SK-N-SH treated with all-trans-retinoic acid at 6 μM for 48 hours (cell line): ENCODE measurements around the gene AFM.

Experiments
- ATAC-seq: fragments of 200-7000 bp; cut with Tn5 transposase; 3 replicates; pipeline ENCODE4 v1.9.1; 2020; ENCODE audit warnings: mild to moderate bottlenecking, moderate library complexity
- ARNTL ChIP-seq: fragments of 450-650 bp; formaldehyde crosslinking; IDR thresholded peaks from 2 replicates; pipeline ENCODE4 v1.5.0; 2020; ENCODE audit warnings: low read depth, mild to moderate bottlenecking, moderate library complexity, borderline replicate concordance
- BACH2 ChIP-seq: fragments of 250-450 bp; sonication (Bioruptor Pico); IDR thresholded peaks from 2 replicates; pipeline ENCODE4 v1.9.0; 2021; ENCODE audit warnings: mild to moderate bottlenecking, borderline replicate concordance
- CREB5 ChIP-seq: fragments of 250-450 bp; sonication (Bioruptor Pico); IDR thresholded peaks from 2 replicates; pipeline ENCODE4 v1.5.1; 2020; ENCODE audit warnings: low read depth, mild to moderate bottlenecking, moderate library complexity
- CSDC2 ChIP-seq: fragments of 250-450 bp; sonication (Bioruptor Pico); IDR thresholded peaks from 2 replicates; pipeline ENCODE4 v1.5.0; 2020; ENCODE audit warnings: mild to moderate bottlenecking, moderate library complexity
- ESRRG ChIP-seq: fragments of 250-450 bp; sonication (Bioruptor Pico); IDR thresholded peaks from 2 replicates; pipeline ENCODE4 v1.6.1; 2021; ENCODE audit warnings: mild to moderate bottlenecking
- GLIS3 ChIP-seq: fragments of 250-450 bp; sonication (Bioruptor Pico); IDR thresholded peaks from 2 replicates; pipeline ENCODE4 v1.5.0; 2020; ENCODE audit warnings: mild to moderate bottlenecking, moderate library complexity
- ISL1 ChIP-seq: fragments of 250-450 bp; sonication (Bioruptor Pico); IDR thresholded peaks from 2 replicates; pipeline ENCODE4 v2.1.2; 2022; ENCODE audit warnings: mild to moderate bottlenecking, moderate library complexity
- OSR1 ChIP-seq: fragments of 250-450 bp; sonication (Bioruptor Pico); IDR thresholded peaks from 2 replicates; pipeline ENCODE4 v1.8.0; 2022; ENCODE audit warnings: moderate library complexity, mild to moderate bottlenecking, inconsistent platforms
- PPARA ChIP-seq: fragments of 250-450 bp; sonication (Bioruptor Pico); IDR thresholded peaks from 2 replicates; pipeline ENCODE4 v1.5.0; 2020; ENCODE audit warnings: mild to moderate bottlenecking, borderline replicate concordance
- RARB ChIP-seq: fragments of 250-450 bp; sonication (Bioruptor Pico); IDR thresholded peaks from 2 replicates; pipeline ENCODE4 v1.8.0; 2021; ENCODE audit warnings: mild to moderate bottlenecking, moderate library complexity
- SNAI2 ChIP-seq: fragments of 250-450 bp; sonication (Bioruptor Pico); IDR thresholded peaks from 2 replicates; pipeline ENCODE4 v1.5.0; 2020; ENCODE audit warnings: mild to moderate bottlenecking, moderate library complexity
- TCF4 ChIP-seq: fragments of 250-450 bp; sonication (Bioruptor Pico); IDR thresholded peaks from 2 replicates; pipeline ENCODE4 v1.8.0; 2021; ENCODE audit warnings: mild to moderate bottlenecking, moderate library complexity, borderline replicate concordance
- TOX ChIP-seq: fragments of 250-450 bp; sonication (Bioruptor Pico); IDR thresholded peaks from 2 replicates; pipeline ENCODE4 v1.8.0; 2021; ENCODE audit warnings: mild to moderate bottlenecking, moderate library complexity, borderline replicate concordance
- ZC3H10 ChIP-seq: fragments of 250-450 bp; sonication (Bioruptor Pico); IDR thresholded peaks from 2 replicates; pipeline ENCODE4 v1.5.1; 2021; ENCODE audit warnings: mild to moderate bottlenecking, moderate library complexity
- ZFP3 ChIP-seq: fragments of 250-450 bp; sonication (Bioruptor Pico); IDR thresholded peaks from 2 replicates; pipeline ENCODE4 v1.5.0; 2020; ENCODE audit warnings: mild to moderate bottlenecking, moderate library complexity
- ZFP30 ChIP-seq: fragments of 450-650 bp; formaldehyde crosslinking; IDR thresholded peaks from 2 replicates; pipeline ENCODE4 v1.5.0; 2022; ENCODE audit warnings: mild to moderate bottlenecking, moderate library complexity
- ZNF565 ChIP-seq: fragments of 450-650 bp; formaldehyde crosslinking; conservative IDR thresholded peaks from 2 replicates; pipeline ENCODE4 v1.5.0; 2020; ENCODE audit warnings: low read depth, mild to moderate bottlenecking, moderate library complexity
- ZNF70 ChIP-seq: fragments of 450-650 bp; formaldehyde crosslinking; IDR thresholded peaks from 2 replicates; pipeline ENCODE4 v1.5.0; 2020; ENCODE audit warnings: mild to moderate bottlenecking, moderate library complexity
- ZNF8 ChIP-seq: fragments of 450-650 bp; formaldehyde crosslinking; IDR thresholded peaks from 2 replicates; pipeline ENCODE4 v1.5.0; 2020; ENCODE audit warnings: mild to moderate bottlenecking, moderate library complexity
- TF ChIP-seq, protein P1 (sequence below): fragments of 250-450 bp; sonication (Bioruptor Pico); IDR thresholded peaks from 2 replicates; pipeline ENCODE4 v1.8.0; 2020; ENCODE audit warnings: mild to moderate bottlenecking, moderate library complexity, borderline replicate concordance
- TF ChIP-seq, protein P2 (sequence below): fragments of 250-450 bp; sonication (Bioruptor Pico); IDR thresholded peaks from 2 replicates; pipeline ENCODE4 v1.8.0; 2021; ENCODE audit warnings: low read depth, mild to moderate bottlenecking, moderate library complexity, borderline replicate concordance
- TF ChIP-seq, protein P3 (sequence below): fragments of 250-450 bp; sonication (Bioruptor Pico); IDR thresholded peaks from 2 replicates; pipeline ENCODE4 v1.5.1; 2021; ENCODE audit warnings: mild to moderate bottlenecking, moderate library complexity

The AFM gene

GRCh38 chr4:73435984-73436383, 45.6 kb upstream of the AFM start, which contains the start of gene AFP:
TSS of gene AFP (plus strand) at chr4:73436221. CDS start at chr4:73436263, 42 bp downstream.
- no peak for ATAC-seq
- TF ChIP-seq ZNF70 (no peak), CSDC2 (CRISPR knock-in tag) (no peak), OSR1 (no peak), GLIS3 (CRISPR knock-in tag) (no peak), PPARA (CRISPR knock-in tag) (no peak), ZFP30 (CRISPR knock-in tag) (no peak), TCF4 (CRISPR knock-in tag) (no peak), RARB (CRISPR knock-in tag) (no peak), ARNTL (CRISPR knock-in tag) (no peak), ZNF565 (CRISPR knock-in tag) (no peak), SNAI2 (no peak), ZFP3 (no peak), ISL1 (CRISPR knock-in tag) (no peak), CREB5 (CRISPR knock-in tag) (no peak)
- TF ChIP-seq, protein P1, sequence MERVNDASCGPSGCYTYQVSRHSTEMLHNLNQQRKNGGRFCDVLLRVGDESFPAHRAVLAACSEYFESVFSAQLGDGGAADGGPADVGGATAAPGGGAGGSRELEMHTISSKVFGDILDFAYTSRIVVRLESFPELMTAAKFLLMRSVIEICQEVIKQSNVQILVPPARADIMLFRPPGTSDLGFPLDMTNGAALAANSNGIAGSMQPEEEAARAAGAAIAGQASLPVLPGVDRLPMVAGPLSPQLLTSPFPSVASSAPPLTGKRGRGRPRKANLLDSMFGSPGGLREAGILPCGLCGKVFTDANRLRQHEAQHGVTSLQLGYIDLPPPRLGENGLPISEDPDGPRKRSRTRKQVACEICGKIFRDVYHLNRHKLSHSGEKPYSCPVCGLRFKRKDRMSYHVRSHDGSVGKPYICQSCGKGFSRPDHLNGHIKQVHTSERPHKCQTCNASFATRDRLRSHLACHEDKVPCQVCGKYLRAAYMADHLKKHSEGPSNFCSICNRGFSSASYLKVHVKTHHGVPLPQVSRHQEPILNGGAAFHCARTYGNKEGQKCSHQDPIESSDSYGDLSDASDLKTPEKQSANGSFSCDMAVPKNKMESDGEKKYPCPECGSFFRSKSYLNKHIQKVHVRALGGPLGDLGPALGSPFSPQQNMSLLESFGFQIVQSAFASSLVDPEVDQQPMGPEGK: no peak
- TF ChIP-seq, protein P2, sequence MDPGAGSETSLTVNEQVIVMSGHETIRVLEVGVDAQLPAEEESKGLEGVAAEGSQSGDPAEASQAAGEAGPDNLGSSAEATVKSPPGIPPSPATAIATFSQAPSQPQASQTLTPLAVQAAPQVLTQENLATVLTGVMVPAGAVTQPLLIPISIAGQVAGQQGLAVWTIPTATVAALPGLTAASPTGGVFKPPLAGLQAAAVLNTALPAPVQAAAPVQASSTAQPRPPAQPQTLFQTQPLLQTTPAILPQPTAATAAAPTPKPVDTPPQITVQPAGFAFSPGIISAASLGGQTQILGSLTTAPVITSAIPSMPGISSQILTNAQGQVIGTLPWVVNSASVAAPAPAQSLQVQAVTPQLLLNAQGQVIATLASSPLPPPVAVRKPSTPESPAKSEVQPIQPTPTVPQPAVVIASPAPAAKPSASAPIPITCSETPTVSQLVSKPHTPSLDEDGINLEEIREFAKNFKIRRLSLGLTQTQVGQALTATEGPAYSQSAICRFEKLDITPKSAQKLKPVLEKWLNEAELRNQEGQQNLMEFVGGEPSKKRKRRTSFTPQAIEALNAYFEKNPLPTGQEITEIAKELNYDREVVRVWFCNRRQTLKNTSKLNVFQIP (CRISPR knock-in tag): no peak
- TF ChIP-seq, protein P3, sequence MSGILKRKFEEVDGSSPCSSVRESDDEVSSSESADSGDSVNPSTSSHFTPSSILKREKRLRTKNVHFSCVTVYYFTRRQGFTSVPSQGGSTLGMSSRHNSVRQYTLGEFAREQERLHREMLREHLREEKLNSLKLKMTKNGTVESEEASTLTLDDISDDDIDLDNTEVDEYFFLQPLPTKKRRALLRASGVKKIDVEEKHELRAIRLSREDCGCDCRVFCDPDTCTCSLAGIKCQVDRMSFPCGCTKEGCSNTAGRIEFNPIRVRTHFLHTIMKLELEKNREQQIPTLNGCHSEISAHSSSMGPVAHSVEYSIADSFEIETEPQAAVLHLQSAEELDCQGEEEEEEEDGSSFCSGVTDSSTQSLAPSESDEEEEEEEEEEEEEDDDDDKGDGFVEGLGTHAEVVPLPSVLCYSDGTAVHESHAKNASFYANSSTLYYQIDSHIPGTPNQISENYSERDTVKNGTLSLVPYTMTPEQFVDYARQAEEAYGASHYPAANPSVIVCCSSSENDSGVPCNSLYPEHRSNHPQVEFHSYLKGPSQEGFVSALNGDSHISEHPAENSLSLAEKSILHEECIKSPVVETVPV (CRISPR knock-in tag): no peak

- TF ChIP-seq BACH2 (CRISPR knock-in tag): no peak
- TF ChIP-seq RARB (CRISPR knock-in tag): no peak
- TF ChIP-seq ZC3H10 (CRISPR knock-in tag): no peak
- TF ChIP-seq SNAI2: no peak
- TF ChIP-seq ARNTL (CRISPR knock-in tag): no peak
- no peak for TF ChIP-seq ZNF565 (CRISPR knock-in tag)
- TF ChIP-seq, protein P3 (CRISPR knock-in tag): no peak
- TF ChIP-seq ZNF8 (CRISPR knock-in tag): no peak
- no peak for TF ChIP-seq TCF4 (CRISPR knock-in tag)
- TF ChIP-seq OSR1: no peak
- TF ChIP-seq TOX: no peak
- no peak for TF ChIP-seq ESRRG (CRISPR knock-in tag)
- TF ChIP-seq PPARA (CRISPR knock-in tag): no peak
- TF ChIP-seq ISL1 (CRISPR knock-in tag): no peak
- no peak for TF ChIP-seq ZFP30 (CRISPR knock-in tag)
- TF ChIP-seq, protein P1: no peak
- TF ChIP-seq CREB5 (CRISPR knock-in tag): no peak
- TF ChIP-seq CSDC2 (CRISPR knock-in tag): no peak
- no peak for ATAC-seq
Observed at GRCh38 chr4:73436674-73437557, 44.6 kb upstream of the AFM start.
